GM21367 (cell line): ENCODE results near the gene DNTTIP2.
"Not testable (repeated sequence)": the region's sequence is repeated elsewhere in the genome, so short reads cannot be mapped to it uniquely, and the experiment has no call there.

Source experiments
- ATAC-seq: cut with Tn5 transposase; IDR thresholded peaks from one replicate; pipeline ENCODE4 v1.9.1; 2021; ENCODE audit not compliant: unreplicated experiment

DNTTIP2 gene, protein sequence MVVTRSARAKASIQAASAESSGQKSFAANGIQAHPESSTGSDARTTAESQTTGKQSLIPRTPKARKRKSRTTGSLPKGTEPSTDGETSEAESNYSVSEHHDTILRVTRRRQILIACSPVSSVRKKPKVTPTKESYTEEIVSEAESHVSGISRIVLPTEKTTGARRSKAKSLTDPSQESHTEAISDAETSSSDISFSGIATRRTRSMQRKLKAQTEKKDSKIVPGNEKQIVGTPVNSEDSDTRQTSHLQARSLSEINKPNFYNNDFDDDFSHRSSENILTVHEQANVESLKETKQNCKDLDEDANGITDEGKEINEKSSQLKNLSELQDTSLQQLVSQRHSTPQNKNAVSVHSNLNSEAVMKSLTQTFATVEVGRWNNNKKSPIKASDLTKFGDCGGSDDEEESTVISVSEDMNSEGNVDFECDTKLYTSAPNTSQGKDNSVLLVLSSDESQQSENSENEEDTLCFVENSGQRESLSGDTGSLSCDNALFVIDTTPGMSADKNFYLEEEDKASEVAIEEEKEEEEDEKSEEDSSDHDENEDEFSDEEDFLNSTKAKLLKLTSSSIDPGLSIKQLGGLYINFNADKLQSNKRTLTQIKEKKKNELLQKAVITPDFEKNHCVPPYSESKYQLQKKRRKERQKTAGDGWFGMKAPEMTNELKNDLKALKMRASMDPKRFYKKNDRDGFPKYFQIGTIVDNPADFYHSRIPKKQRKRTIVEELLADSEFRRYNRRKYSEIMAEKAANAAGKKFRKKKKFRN

GRCh38 chr1:93878889-93879586, at the start of gene DNTTIP2:
TSS of gene DNTTIP2 (minus strand) at chr1:93879206. CDS start at chr1:93879148, 58 bp downstream.
- ATAC-seq = peak; percentile 94

GRCh38 chr1:93925206-93925605, 46.2 kb upstream of the DNTTIP2 start:
- ATAC-seq = no peak

GRCh38 chr1:93919780-93920179, 40.8 kb upstream of the DNTTIP2 start:
- ATAC-seq = no peak

DNA sequence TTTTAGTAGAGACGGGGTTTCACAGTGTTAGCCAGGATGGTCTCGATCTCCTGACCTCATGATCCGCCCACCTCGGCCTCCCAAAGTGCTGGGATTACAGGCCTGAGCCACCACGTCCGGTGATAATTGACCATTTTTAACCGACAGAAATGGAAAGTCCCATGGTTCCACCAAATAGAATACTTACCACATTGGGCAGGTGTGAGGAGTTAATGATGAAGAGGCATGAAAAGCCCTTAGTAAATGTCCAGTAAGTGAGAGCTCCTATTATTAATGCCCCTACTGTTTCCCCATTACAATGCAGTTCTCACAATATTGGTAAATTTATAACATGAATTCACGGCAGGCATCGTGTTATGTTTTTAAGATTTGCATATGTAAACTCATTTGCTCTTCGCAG, 38.3 kb upstream of the DNTTIP2 start:
- no peak for ATAC-seq

DNA sequence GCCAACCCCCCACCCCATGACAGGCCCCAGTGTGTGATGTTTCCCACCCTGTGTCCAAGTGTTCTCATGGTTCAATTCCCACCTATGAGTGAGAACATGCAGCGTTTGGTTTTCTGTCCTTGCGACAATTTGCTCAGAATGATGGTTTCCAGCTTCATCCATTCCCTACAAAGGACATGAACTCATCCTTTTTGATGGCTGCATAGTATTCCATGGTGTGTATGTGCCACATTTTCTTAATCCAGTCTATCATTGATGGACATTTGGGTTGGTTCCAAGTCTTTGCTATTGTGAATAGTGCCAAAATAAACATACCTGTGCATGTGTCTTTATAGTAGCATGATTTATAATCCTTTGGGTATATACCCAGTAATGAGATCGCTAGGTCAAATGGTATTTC, 31.9 kb upstream of the DNTTIP2 start:
- ATAC-seq = not testable (repeated sequence)

DNA sequence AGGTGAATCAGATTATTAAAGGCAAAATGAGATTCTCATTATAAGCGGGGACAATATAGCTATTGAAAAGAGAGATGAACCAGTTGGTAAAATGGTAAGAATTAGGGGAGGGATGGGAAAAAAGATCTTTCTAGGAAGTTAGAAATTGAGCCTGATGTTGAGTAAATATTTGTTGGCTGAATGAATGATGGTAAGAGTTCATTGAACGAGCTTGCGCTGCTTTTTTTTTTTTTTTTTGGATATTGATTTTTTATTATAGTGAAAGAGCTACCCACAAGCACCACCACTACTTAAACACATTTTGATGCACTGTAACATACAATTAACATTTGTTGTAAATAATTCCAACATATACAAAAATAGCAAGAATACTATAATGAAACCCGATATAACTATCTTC, 31.3 kb upstream of the DNTTIP2 start:
- ATAC-seq = no peak

- ATAC-seq = peak; percentile 92
These were observed 30.4 kb upstream of the DNTTIP2 start, which contains the start of gene GCLM for GRCh38 chr1:93909146-93910050. TSS of gene GCLM (minus strand) at chr1:93909430. CDS start at chr1:93909163, 267 bp downstream.

DNA sequence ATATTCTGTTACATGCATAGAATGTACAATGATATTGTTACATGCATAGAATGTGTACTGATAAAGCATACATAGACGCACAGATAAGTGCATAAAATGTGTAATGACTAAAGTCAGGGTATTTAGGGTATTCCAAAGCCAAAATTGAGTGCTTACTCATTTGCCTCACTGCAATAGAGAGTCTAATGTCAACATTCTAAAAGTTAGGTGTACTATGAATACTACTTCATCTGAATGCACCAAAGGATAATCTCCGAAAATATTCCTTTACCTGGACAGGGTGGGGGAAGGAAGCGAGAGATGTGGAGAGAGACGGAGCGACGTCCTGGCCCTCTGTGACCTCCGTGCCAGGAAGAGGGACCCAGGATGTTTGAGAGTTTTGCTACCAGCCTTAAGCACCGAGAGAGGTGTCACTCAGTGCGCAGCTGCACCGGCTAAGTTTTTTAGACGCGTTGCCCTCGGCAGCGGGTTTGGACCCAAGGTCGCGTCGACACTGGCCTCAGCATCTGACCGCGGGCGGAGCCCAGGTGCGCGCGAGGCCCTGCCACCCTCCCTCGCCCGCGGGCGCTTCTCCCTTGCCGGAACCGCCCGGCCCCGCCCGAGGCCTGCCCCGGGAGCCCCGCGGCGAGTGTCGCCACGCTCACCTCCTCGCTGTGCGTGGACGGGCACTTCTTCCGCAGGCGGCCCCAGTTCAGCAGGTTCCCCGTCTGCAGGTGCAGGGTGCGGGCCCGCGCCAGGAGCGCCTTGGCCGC, 29.6 kb upstream of the DNTTIP2 start:
- peak; percentile 44 for ATAC-seq

DNA sequence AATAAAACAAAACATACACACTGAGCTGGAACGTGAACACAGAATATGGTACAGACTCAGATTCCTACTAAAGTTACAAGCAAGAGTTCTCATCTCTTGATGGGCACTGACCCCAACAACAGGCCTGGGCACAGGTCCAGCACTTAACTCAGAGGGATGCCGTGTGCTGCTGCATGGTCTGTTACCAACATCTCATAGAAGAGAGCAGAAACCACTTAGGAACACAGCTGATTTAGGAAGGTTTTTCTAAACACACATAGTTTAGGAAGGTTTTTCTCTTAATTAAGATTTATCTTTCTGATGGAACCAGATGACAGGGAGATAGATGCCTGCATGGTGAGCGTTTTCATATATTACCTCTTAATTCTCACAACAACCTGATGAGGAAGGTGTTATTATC, 28.7 kb upstream of the DNTTIP2 start:
- ATAC-seq = no peak

- no peak for ATAC-seq
These were observed 27.5 kb upstream of the DNTTIP2 start for GRCh38 chr1:93906480-93906879.

- no peak for ATAC-seq
These were observed 26.7 kb upstream of the DNTTIP2 start for GRCh38 chr1:93905734-93906133.

DNA sequence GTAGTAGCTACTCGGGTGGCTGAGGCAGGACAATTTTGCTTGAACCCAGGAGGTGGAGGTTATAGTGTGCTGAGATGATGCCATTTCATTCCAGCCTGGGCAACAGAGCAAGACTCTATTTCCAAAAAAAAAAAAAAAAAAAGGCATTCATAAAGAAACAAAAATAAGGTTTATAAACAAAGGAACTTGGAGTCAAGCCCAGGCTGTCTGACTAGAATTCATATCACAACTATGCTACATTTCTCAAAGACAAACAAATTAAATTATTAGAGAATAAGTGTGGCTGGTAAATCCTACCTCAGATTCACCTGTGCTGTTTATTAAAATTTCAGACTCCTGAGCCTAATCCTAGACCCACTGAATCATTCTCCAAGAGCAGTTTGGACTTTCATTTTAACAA, 26.0 kb upstream of the DNTTIP2 start:
- ATAC-seq = no peak

DNA sequence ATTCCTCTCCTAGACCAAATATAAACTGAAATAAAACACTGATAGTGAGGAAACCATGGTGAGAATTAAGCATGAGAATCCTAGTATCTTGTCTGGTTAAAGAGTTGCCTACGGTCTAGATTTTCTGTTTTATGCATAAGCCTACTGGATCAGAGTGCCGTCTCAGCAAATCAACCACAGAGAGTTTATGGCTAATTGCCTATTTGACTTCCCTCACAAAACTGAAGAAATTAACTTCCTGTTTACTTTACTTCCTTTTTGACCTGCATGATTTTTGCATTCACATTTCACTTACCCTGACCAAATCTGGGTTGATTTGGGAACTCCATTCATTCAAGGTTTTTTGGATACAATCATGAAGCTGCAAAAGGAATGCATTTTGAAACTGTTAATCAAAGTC, 25.2 kb upstream of the DNTTIP2 start:
- ATAC-seq = no peak

- no peak for ATAC-seq
These were observed 21.9 kb upstream of the DNTTIP2 start for GRCh38 chr1:93900723-93901504.

DNA sequence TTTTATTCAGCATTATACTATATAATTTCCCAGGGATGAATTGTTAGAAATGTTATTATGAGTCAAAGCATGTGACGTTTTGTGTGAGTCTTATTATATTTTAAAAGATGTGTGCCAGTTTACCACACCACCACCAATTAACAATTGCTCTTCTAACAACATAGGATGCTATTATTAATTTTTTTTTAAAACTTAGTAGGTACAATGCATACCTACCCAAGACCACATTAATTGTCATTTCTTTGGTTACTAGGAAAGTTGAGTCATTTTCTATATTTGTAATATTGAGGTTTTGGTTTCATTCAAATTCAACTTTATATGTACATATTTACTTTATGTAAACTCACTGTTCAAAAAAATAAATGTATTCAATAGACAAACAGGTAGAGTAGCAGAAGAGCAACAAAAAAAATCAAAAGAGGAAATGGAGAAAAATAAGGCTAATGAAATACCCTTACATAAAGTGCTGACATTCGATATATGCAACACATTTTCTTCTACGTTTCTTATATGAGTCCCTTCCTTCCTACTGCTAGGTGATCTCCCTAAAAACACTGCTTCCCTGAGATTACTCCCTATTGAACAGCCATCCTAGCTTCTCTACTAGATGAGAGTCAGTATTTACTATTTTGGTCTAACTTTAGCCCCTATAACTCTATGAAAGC, 20.7 kb upstream of the DNTTIP2 start:
- ATAC-seq = no peak

- no peak for ATAC-seq
These were observed 9.9 kb upstream of the DNTTIP2 start for GRCh38 chr1:93888900-93889299.

- no peak for ATAC-seq
These were observed 3.3 kb upstream of the DNTTIP2 start for GRCh38 chr1:93882269-93882668.

DNA sequence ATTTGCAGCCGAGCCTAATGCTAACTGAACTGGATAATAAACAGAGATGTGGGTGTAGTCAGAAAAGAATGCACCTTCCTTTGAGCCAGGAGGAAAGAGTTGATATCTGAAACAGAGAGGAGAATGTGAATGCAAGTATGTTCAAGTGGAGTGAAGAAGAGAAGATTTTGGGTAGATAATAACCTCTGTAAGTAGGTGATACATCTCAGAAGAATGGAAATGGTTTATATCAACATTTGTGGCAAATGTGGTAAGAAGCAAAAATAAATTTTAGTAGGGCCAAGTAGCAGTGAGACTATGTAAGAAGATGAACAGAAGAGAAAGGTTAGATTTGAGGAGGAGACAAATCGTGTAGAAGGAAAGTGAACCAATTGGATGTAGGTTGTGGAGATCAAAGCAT, 1.7 kb upstream of the DNTTIP2 start:
- ATAC-seq = no peak

- peak; percentile 54 for ATAC-seq
These were observed 511 bp downstream of the DNTTIP2 start for GRCh38 chr1:93878501-93878888.
